Neural cell (in vitro differentiated cells): ENCODE data around the gene PCSK1N.

Experiments
- EP300 ChIP-seq: fragments of 450-650 bp; conservative IDR thresholded peaks from 2 replicates; pipeline ENCODE4 v1.6.1; 2014; ENCODE audit warnings: antibody characterized with exemption, mild to moderate bottlenecking, moderate library complexity; ENCODE audit not compliant: poor library complexity, severe bottlenecking
- EZH2 ChIP-seq: fragments of 200-600, 300-800 bp; shearing (Covaris generic), sonication (generic); IDR thresholded peaks from 2 replicates; pipeline ENCODE4 v1.6.1; 2014; ENCODE audit warnings: antibody characterized with exemption, low read length, borderline replicate concordance, mild to moderate bottlenecking; ENCODE audit not compliant: insufficient read depth, poor library complexity, severe bottlenecking
- MXI1 ChIP-seq: fragments of 450-650 bp; conservative IDR thresholded peaks from 2 replicates; pipeline ENCODE4 v1.6.1; 2014; ENCODE audit warnings: antibody characterized with exemption, mild to moderate bottlenecking; ENCODE audit not compliant: poor library complexity, severe bottlenecking
- POLR2AphosphoS5 ChIP-seq: IDR thresholded peaks from 2 replicates; pipeline ENCODE4 v1.6.1; 2012
- REST ChIP-seq: IDR thresholded peaks from 2 replicates; pipeline ENCODE4 v1.6.1; 2012; ENCODE audit warnings: borderline replicate concordance
- SMC3 ChIP-seq: fragments of 450-650 bp; conservative IDR thresholded peaks from 2 replicates; pipeline ENCODE4 v1.6.1; 2014; ENCODE audit warnings: antibody characterized with exemption, mild to moderate bottlenecking, moderate library complexity; ENCODE audit not compliant: poor library complexity
- TAF1 ChIP-seq: IDR thresholded peaks from 2 replicates; pipeline ENCODE4 v1.6.1; 2012; ENCODE audit warnings: low read depth
- TF ChIP-seq, protein P1 (sequence below): fragments of 450-650 bp; IDR thresholded peaks from 2 replicates; pipeline ENCODE4 v1.5.1; 2014; ENCODE audit warnings: antibody characterized with exemption, mild to moderate bottlenecking, moderate library complexity; ENCODE audit not compliant: poor library complexity, severe bottlenecking

GRCh38 chrX:48801280-48802088 lies 33.9 kb downstream of the PCSK1N start, which contains the start of gene HDAC6:
- peak; percentile 77 for TF ChIP-seq EP300
- TF ChIP-seq, protein P1, sequence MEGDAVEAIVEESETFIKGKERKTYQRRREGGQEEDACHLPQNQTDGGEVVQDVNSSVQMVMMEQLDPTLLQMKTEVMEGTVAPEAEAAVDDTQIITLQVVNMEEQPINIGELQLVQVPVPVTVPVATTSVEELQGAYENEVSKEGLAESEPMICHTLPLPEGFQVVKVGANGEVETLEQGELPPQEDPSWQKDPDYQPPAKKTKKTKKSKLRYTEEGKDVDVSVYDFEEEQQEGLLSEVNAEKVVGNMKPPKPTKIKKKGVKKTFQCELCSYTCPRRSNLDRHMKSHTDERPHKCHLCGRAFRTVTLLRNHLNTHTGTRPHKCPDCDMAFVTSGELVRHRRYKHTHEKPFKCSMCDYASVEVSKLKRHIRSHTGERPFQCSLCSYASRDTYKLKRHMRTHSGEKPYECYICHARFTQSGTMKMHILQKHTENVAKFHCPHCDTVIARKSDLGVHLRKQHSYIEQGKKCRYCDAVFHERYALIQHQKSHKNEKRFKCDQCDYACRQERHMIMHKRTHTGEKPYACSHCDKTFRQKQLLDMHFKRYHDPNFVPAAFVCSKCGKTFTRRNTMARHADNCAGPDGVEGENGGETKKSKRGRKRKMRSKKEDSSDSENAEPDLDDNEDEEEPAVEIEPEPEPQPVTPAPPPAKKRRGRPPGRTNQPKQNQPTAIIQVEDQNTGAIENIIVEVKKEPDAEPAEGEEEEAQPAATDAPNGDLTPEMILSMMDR: peak; percentile 15
- TF ChIP-seq REST: no peak
- no peak for TF ChIP-seq TAF1
- TF ChIP-seq EZH2: no peak
- peak; percentile 81 for TF ChIP-seq MXI1
- peak; percentile 76 for TF ChIP-seq POLR2AphosphoS5
- no peak for TF ChIP-seq SMC3
